ENCODE data around the gene MYL10. TPM values are rescaled to one million over a fixed set of nuclear protein-coding genes. Genes with fewer than 3 reads are reported as not detected.

The MYL10 gene
- total RNA-seq = not detected in 2 replicates
- long read RNA-seq = 0 reads

- Mint-ChIP-seq H3K4me1 (peaks cover 24% of the 10 kb centered on the region), H3K9me3 (no peaks in the 10 kb centered on the region), H3K27me3 (ENCODE audit: low read depth) (peaks cover 25% of the 10 kb centered on the region), H3K36me3 (ENCODE audit: low read depth) (no peaks in the 10 kb centered on the region), H3K4me3 (no peak within 1 kb of the TSS), H3K27ac (ENCODE audit: unreplicated experiment) (peak within 1 kb of the TSS; percentile 19)
- TF ChIP-seq CTCF (conservative IDR thresholded peaks at IDR 0.05) = no peak
- DNase-seq (ENCODE audit: low read depth, low spot score) = no peak
Observed at GRCh38 chr7:101629171-101629570, at the start of gene MYL10. TSS of gene MYL10 (minus strand) at chr7:101629296. CDS start at chr7:101629118, 178 bp downstream.

DNA sequence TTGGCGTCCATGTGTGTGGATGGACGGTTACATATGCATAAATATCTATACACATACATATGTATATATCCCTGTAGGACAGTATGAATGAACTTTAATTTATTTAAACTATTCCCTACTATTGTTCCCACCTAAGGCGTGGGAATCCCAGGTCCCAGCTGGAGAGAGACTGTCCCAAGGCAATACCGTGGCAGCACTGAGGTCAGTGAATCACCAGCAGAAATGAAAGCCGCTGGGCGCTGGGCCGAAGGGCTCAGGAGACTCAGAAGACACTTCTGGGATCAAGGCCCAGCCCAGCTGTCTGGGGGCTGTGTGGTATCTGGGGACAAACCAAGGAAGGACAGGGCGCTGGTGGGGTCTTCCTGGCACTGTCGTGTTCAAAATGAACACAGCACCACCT lies 49.6 kb upstream of the MYL10 start:
- no peaks in the 10 kb centered on the region for H3K27me3 Mint-ChIP-seq (ENCODE audit: low read depth)
- no peaks in the 10 kb centered on the region for H3K4me1 Mint-ChIP-seq
- H3K9me3 Mint-ChIP-seq = no peaks in the 10 kb centered on the region
- no peak for TF ChIP-seq CTCF (conservative IDR thresholded peaks at IDR 0.05)
- no peak for DNase-seq (ENCODE audit: low read depth, low spot score)
- no peak overlapping the region for H3K4me3 Mint-ChIP-seq
- no peak overlapping the region for H3K27ac Mint-ChIP-seq (ENCODE audit: unreplicated experiment)
- no peaks in the 10 kb centered on the region for H3K36me3 Mint-ChIP-seq (ENCODE audit: low read depth)

- Mint-ChIP-seq H3K4me1 (no peaks in the 10 kb centered on the region), H3K27me3 (ENCODE audit: low read depth) (no peaks in the 10 kb centered on the region), H3K36me3 (ENCODE audit: low read depth) (no peaks in the 10 kb centered on the region), H3K9me3 (no peaks in the 10 kb centered on the region), H3K27ac (ENCODE audit: unreplicated experiment) (no peak overlapping the region), H3K4me3 (no peak overlapping the region)
- no peak for DNase-seq (ENCODE audit: low read depth, low spot score)
- no peak for TF ChIP-seq CTCF (conservative IDR thresholded peaks at IDR 0.05)
Observed at GRCh38 chr7:101677797-101678479, 48.8 kb upstream of the MYL10 start.

DNA sequence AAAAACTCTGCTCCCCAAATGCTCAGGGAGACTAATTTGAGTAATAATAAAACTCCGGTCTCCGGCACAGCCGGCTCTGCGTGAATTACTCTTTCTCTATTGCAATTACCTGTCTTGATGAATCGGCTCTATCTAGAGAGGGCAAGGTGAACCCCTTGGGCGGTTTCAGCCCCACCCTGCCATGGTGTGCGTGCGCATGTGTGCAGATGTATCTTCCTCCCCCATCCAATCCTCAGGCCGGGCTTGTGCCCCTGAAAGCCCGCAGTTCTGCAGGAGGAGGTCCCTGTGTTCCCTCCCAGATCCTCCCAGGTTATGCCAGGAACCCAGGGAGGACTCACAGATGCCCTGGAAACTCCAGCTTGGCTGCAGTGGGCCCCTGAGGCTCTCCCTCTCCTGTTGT lies 48.3 kb upstream of the MYL10 start:
- Mint-ChIP-seq H3K36me3 (ENCODE audit: low read depth) (no peaks in the 10 kb centered on the region), H3K27me3 (ENCODE audit: low read depth) (no peaks in the 10 kb centered on the region), H3K4me3 (no peak overlapping the region), H3K4me1 (no peaks in the 10 kb centered on the region), H3K27ac (ENCODE audit: unreplicated experiment) (no peak overlapping the region), H3K9me3 (no peaks in the 10 kb centered on the region)
- DNase-seq (ENCODE audit: low read depth, low spot score) = no peak
- TF ChIP-seq CTCF (conservative IDR thresholded peaks at IDR 0.05) = no peak

GRCh38 chr7:101676956-101677355 lies 47.9 kb upstream of the MYL10 start:
- H3K4me3 Mint-ChIP-seq = no peak overlapping the region
- no peak overlapping the region for H3K27ac Mint-ChIP-seq (ENCODE audit: unreplicated experiment)
- no peaks in the 10 kb centered on the region for H3K36me3 Mint-ChIP-seq (ENCODE audit: low read depth)
- no peaks in the 10 kb centered on the region for H3K27me3 Mint-ChIP-seq (ENCODE audit: low read depth)
- no peak for TF ChIP-seq CTCF (conservative IDR thresholded peaks at IDR 0.05)
- no peaks in the 10 kb centered on the region for H3K9me3 Mint-ChIP-seq
- no peak for DNase-seq (ENCODE audit: low read depth, low spot score)
- H3K4me1 Mint-ChIP-seq = no peaks in the 10 kb centered on the region

Data from neural crest cell (in vitro differentiated cells).